LoVo (cell line): Measurements from ENCODE around the gene CYYR1.

ENCODE experiments used
- DNase-seq: peaks from one replicate; pipeline ENCODE4 v3.0.0-alpha.2; 2016; ENCODE audit warnings: low spot score

CYYR1 gene

GRCh38 chr21:26433386-26433785 lies 139.7 kb downstream of the CYYR1 start:
- no peak for DNase-seq

GRCh38 chr21:26432410-26432809 lies 140.7 kb downstream of the CYYR1 start:
- no peak for DNase-seq

- DNase-seq, result no peak
These were observed 147.5 kb downstream of the CYYR1 start for GRCh38 chr21:26425576-26425975.

- no peak for DNase-seq
These were observed 149.6 kb downstream of the CYYR1 start for GRCh38 chr21:26423511-26423910.

GRCh38 chr21:26422706-26423105 lies 150.4 kb downstream of the CYYR1 start:
- no peak for DNase-seq

- no peak for DNase-seq
These were observed 150.9 kb downstream of the CYYR1 start for GRCh38 chr21:26422138-26422537.

GRCh38 chr21:26421724-26422123 lies 151.4 kb downstream of the CYYR1 start:
- no peak for DNase-seq
